ENCODE results near the gene DDI2. TPM values are rescaled to one million over a fixed set of nuclear protein-coding genes. Genes with fewer than 3 reads are reported as not detected.

DDI2 gene
- total RNA-seq, 3 donors from 2014 or later: 69.2 to 77.4 (median 71.0) TPM

DNA sequence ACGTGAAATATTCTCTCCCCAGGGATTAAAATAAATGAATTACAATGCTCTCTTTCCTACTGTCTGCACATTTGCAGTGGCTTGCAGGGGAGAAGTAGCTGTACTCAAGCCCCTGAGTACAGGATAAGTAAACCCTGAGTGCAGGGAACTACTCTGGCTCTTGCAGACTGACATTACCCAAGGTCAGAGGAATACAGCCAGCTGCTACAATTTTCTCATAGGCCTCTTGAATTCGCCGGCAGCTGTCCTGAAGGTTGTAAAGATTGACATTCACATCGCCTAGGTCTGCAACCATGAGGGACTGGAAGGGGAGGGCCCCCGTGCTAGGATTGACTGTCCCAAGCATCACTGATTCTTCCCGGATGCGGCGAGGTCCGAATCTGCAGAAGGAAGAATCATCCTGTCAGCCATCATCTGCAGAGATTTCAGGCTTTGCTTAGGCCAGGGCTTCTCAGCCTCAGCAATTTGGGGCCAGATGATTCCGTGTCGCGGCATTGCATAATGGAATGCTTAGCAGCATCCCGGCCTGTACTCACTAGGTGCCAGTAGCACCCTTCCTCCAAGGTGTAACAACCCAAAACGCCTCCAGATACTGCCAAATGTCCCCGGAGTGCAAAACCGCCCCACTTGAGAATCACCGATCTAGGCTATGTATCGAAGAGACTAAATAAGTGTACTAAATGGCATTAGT is 34.1 kb upstream of the DDI2 start:
- Histone ChIP-seq H3K9me3 (no peaks in the 10 kb centered on the region), H3K4me3 (no peak overlapping the region), H3K27me3 (no peaks in the 10 kb centered on the region), H3K36me3 (no peaks in the 10 kb centered on the region), H3K27ac (no peak overlapping the region), H3K4me1 (peaks cover 0 to 3% of the 10 kb centered on the region in 2 donors)
- intact Hi-C loops (cut with DNase I; ENCODE audit: low total_unique reads): no loop called here
- TF ChIP-seq POLR2A (IDR thresholded peaks at IDR 0.05): no peak
- no peak for TF ChIP-seq POLR2AphosphoS5 (IDR thresholded peaks at IDR 0.05)
- TF ChIP-seq, protein P1, sequence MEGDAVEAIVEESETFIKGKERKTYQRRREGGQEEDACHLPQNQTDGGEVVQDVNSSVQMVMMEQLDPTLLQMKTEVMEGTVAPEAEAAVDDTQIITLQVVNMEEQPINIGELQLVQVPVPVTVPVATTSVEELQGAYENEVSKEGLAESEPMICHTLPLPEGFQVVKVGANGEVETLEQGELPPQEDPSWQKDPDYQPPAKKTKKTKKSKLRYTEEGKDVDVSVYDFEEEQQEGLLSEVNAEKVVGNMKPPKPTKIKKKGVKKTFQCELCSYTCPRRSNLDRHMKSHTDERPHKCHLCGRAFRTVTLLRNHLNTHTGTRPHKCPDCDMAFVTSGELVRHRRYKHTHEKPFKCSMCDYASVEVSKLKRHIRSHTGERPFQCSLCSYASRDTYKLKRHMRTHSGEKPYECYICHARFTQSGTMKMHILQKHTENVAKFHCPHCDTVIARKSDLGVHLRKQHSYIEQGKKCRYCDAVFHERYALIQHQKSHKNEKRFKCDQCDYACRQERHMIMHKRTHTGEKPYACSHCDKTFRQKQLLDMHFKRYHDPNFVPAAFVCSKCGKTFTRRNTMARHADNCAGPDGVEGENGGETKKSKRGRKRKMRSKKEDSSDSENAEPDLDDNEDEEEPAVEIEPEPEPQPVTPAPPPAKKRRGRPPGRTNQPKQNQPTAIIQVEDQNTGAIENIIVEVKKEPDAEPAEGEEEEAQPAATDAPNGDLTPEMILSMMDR (IDR thresholded peaks at IDR 0.05): no peak
- DNase-seq (ENCODE audit: low spot score in 2 of 2): no peak

DNA sequence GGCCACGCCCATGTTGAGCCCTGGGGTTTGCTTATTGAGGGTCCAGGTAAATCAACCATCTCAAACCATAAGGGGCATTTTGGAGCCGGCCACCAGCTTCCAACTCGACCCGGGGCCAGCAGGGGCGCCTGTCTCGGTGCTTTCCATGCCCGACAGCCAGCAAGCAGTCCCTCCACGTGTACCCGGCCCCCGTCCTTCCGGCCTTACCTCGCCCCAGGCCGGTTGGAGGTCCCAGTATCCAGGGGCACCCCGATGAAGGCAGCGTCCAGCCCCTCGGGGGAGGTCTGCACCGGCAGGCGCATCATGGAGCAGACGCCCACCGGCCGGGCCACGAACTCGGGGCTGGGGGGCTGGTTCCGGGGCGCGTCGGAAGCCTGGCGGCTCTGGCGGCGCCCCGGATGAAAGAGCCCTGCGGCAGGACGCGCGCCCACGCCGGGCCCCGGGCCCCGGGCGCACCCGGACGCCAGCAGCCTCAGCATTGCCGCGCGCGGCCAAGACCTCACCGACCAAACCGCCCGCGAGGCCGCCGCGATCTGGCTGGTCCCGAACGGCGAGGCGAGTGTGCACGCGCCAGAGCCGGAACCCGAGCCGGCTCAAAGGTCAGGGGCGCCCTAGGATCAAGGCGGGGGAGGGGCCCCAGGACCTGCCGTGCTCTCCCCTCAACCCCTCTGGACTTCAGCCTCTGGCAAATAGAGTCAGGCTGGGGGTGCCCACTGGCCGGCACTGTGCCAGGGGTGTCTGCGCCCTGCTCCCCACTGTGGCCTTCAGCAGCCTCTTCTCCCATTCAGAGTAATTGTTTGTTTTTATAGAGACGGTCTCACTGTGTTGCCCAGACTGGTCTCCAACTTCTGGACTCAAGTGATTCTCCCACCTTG is 32.5 kb upstream of the DDI2 start, which contains the start of gene AGMAT:
Gene AGMAT (minus strand): TSS at position 563 of the 875 bp plus-strand sequence. CDS start 84 bp downstream, at position 479.
- Histone ChIP-seq H3K4me1 (peaks cover 0 to 3% of the 10 kb centered on the region in 2 donors), H3K27me3 (no peaks in the 10 kb centered on the region), H3K9me3 (no peaks in the 10 kb centered on the region), H3K27ac (no peak within 1 kb of the TSS), H3K36me3 (no peaks in the 10 kb centered on the region), H3K4me3 (peak within 1 kb of the TSS; percentile 34 to 72 (median 57))
- intact Hi-C loops (cut with DNase I; ENCODE audit: low total_unique reads): no loop called here
- peak in 1 of 2 donors; percentile 59 for DNase-seq (ENCODE audit: low spot score in 2 of 2)
- no peak for TF ChIP-seq POLR2AphosphoS5 (IDR thresholded peaks at IDR 0.05)
- TF ChIP-seq, protein P1 (IDR thresholded peaks at IDR 0.05): peak in 1 of 3 donors; percentile 32

DNA sequence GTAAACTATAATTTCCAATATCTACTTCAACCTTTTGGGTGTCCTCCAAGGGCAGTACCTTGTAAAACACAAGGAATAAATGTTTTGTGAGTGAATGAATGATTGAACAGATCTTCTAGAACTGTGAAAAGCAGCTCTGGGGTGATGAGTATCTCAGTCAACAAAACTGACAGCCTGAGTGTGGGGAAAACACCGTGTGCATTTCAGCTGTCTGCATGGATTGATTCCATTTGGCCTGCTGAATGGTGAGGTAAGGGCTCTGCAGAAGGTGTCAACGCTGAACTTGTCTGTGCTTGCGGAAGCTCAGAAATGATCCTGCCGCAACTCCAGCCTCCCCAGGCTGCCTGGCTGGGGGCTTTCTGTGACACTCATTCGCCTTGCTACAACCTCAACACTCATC is 25.0 kb upstream of the DDI2 start:
- Histone ChIP-seq H3K27ac (no peak overlapping the region), H3K27me3 (no peaks in the 10 kb centered on the region), H3K36me3 (no peaks in the 10 kb centered on the region), H3K4me3 (no peak overlapping the region), H3K4me1 (no peaks in the 10 kb centered on the region), H3K9me3 (no peaks in the 10 kb centered on the region)
- intact Hi-C loops (cut with DNase I; ENCODE audit: low total_unique reads): loop anchor here (10.0 kb wide), 1 partner anchor 153 kb away; the partner anchor contains the start of gene TMEM82
- TF ChIP-seq, protein P1 (IDR thresholded peaks at IDR 0.05): no peak
- no peak for TF ChIP-seq POLR2AphosphoS5 (IDR thresholded peaks at IDR 0.05)
- TF ChIP-seq POLR2A (IDR thresholded peaks at IDR 0.05): no peak
- DNase-seq (ENCODE audit: low spot score in 2 of 2): no peak

DNA sequence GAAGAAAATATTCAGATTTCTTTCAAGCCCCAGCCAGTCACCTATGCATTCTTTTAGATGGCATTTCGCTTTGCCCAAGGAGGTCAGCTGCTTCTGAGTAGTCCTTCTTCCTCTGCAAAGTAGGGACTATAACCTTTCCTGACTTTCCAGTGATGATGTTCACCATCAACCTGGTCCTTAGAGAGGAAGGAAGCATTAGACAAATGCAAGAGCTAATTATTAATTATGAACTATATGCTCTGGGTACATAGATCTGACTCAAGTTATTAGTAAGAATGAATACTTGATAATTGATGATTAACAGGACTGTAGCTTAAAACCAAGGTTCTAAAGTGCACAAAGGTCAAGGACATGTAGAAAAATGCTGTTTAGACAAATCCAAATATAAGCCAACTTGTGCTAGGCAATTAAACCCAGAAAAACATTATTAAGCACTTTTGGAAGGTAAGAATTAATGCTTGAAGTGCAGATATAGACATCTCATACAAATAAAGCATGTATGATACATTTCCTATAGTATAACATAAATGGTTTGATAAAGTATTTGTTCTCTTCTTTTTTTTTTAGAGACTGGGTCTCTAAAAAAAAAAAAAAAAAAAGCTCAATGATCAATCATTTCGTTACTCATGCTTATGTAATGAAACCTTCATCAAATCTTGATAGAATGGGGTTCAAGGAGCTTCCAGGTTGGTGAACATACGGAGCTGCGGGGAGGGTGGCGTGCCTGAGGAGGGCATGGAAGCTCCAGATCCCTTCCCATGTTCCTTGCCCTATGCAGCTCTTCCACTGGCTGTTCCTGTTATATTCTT is 21.2 kb upstream of the DDI2 start:
- no peak overlapping the region for H3K4me3 ChIP-seq
- DNase-seq (ENCODE audit: low spot score in 2 of 2): no peak
- H3K9me3 ChIP-seq: no peaks in the 10 kb centered on the region
- no peaks in the 10 kb centered on the region for H3K36me3 ChIP-seq
- H3K27ac ChIP-seq: no peak overlapping the region
- H3K27me3 ChIP-seq: no peaks in the 10 kb centered on the region
- TF ChIP-seq, protein P1 (IDR thresholded peaks at IDR 0.05): no peak
- TF ChIP-seq POLR2A (IDR thresholded peaks at IDR 0.05) (no peak), POLR2AphosphoS5 (IDR thresholded peaks at IDR 0.05) (no peak)
- no peaks in the 10 kb centered on the region for H3K4me1 ChIP-seq
- intact Hi-C loops (cut with DNase I; ENCODE audit: low total_unique reads): loop anchor here (10.0 kb wide), 1 partner anchor 149 kb away; the partner anchor contains the start of gene TMEM82

Data from breast epithelium (tissue), 4 donors.